HEK293 (cell line): ENCODE data around the gene U2SURP.

Experiments used
- CTCF ChIA-PET: fragments of 350-600 bp; formaldehyde crosslinking; extraction: SDS; loops from one replicate; lab custom pipeline; 2021; ENCODE audit warnings: antibody characterized with exemption; lab: Yijun Ruan, JAX
- POLR2A ChIA-PET: fragments of 300-600 bp; formaldehyde crosslinking; extraction: SDS; loops from one replicate; lab custom pipeline; 2020; ENCODE audit warnings: antibody characterized with exemption, inconsistent platforms; lab: Yijun Ruan, JAX
- H3K27ac ChIP-seq: fragments of 200-500 bp; sonication (Bioruptor generic); 2 replicates; pipeline ENCODE4 v1.5.1; 2014; ENCODE audit warnings: low read depth, low read length, control low read depth, inconsistent platforms; ENCODE audit errors: extremely low read depth
- H3K36me3 ChIP-seq, 2 experiments: fragments of 200-500 bp in 1 of 2; sonication (Bioruptor generic) in 1 of 2; 1 replicate in 1 of 2; 2 replicates in 1 of 2; pipeline ENCODE4 v1.5.1; 2014 to 2017; ENCODE audit warnings: inconsistent platforms in 2 of 2, low read length in 2 of 2; ENCODE audit not compliant: control insufficient read depth in 2 of 2, insufficient read depth in 1 of 2
- H3K4me1 ChIP-seq: fragments of 200-500 bp; sonication (Bioruptor generic); 2 replicates; pipeline ENCODE4 v1.5.1; 2014; ENCODE audit warnings: mild to moderate bottlenecking, low read length, inconsistent platforms; ENCODE audit not compliant: control insufficient read depth, insufficient read depth
- H3K4me3 ChIP-seq: 2 replicates; pipeline ENCODE4 v1.5.1; 2011; ENCODE audit warnings: low read depth, mild to moderate bottlenecking, control low read depth, low read length, moderate library complexity
- H3K9me3 ChIP-seq: fragments of 200-500 bp; sonication (Bioruptor generic); 2 replicates; pipeline ENCODE4 v1.5.1; 2014; ENCODE audit warnings: low read depth, low read length, inconsistent platforms; ENCODE audit not compliant: control insufficient read depth, insufficient read depth
- GFI1B ChIP-seq: fragments of 450-650 bp; formaldehyde crosslinking; IDR thresholded peaks from 2 replicates; pipeline ENCODE4 v1.5.1; 2016; ENCODE audit warnings: missing biosample characterization, missing genetic modification characterization
- GLI4 ChIP-seq: fragments of 450-650 bp; formaldehyde crosslinking; IDR thresholded peaks from 2 replicates; pipeline ENCODE4 v1.5.1; 2016; ENCODE audit warnings: missing biosample characterization, missing genetic modification characterization
- ZFP69B ChIP-seq: fragments of 450-650 bp; formaldehyde crosslinking; IDR thresholded peaks from 2 replicates; pipeline ENCODE4 v1.5.1; 2016; ENCODE audit warnings: missing biosample characterization, missing genetic modification characterization
- ZIC2 ChIP-seq: fragments of 450-650 bp; formaldehyde crosslinking; IDR thresholded peaks from 2 replicates; pipeline ENCODE4 v1.5.1; 2016; ENCODE audit warnings: missing biosample characterization, missing genetic modification characterization
- ZNF10 ChIP-seq: fragments of 450-650 bp; formaldehyde crosslinking; IDR thresholded peaks from 2 replicates; pipeline ENCODE4 v1.5.1; 2017; ENCODE audit warnings: missing biosample characterization, missing genetic modification characterization
- ZNF121 ChIP-seq: fragments of 450-650 bp; formaldehyde crosslinking; IDR thresholded peaks from 2 replicates; pipeline ENCODE4 v1.5.1; 2016; ENCODE audit warnings: missing biosample characterization, missing genetic modification characterization
- ZNF138 ChIP-seq: fragments of 450-650 bp; formaldehyde crosslinking; IDR thresholded peaks from 2 replicates; pipeline ENCODE4 v1.5.1; 2016; ENCODE audit warnings: missing biosample characterization, missing genetic modification characterization, borderline replicate concordance
- ZNF155 ChIP-seq: fragments of 450-650 bp; formaldehyde crosslinking; IDR thresholded peaks from 2 replicates; pipeline ENCODE4 v1.5.1; 2016; ENCODE audit warnings: missing biosample characterization, missing genetic modification characterization
- ZNF157 ChIP-seq: fragments of 450-650 bp; formaldehyde crosslinking; IDR thresholded peaks from 2 replicates; pipeline ENCODE4 v1.5.1; 2016; ENCODE audit warnings: missing biosample characterization, missing genetic modification characterization
- ZNF223 ChIP-seq: fragments of 450-650 bp; formaldehyde crosslinking; IDR thresholded peaks from 2 replicates; pipeline ENCODE4 v1.5.1; 2016; ENCODE audit warnings: missing biosample characterization, missing genetic modification characterization
- ZNF274 ChIP-seq, 2 experiments: fragments of 200-500 bp in 1 of 2; fragments of 450-650 bp in 1 of 2; sonication (Bioruptor generic) in 1 of 2; formaldehyde crosslinking in 1 of 2; IDR thresholded peaks; 2 replicates each; pipeline versions ENCODE4 v1.5.1 to v1.6.1; 2014 to 2016; ENCODE audit warnings: borderline replicate concordance in 1 of 2, inconsistent platforms in 1 of 2, low read length in 1 of 2, missing biosample characterization in 1 of 2, missing genetic modification characterization in 1 of 2
- ZNF394 ChIP-seq: fragments of 450-650 bp; formaldehyde crosslinking; IDR thresholded peaks from 2 replicates; pipeline ENCODE4 v1.5.1; 2016; ENCODE audit warnings: missing biosample characterization, missing genetic modification characterization, mild to moderate bottlenecking, moderate library complexity, borderline replicate concordance
- ZNF433 ChIP-seq: fragments of 450-650 bp; formaldehyde crosslinking; IDR thresholded peaks from 2 replicates; pipeline ENCODE4 v1.5.1; 2016; ENCODE audit warnings: missing biosample characterization, missing genetic modification characterization, low read depth
- ZNF521 ChIP-seq: fragments of 450-650 bp; formaldehyde crosslinking; IDR thresholded peaks from 2 replicates; pipeline ENCODE4 v1.5.1; 2017; ENCODE audit warnings: missing biosample characterization, mild to moderate bottlenecking, missing genetic modification characterization
- ZNF529 ChIP-seq: fragments of 450-650 bp; formaldehyde crosslinking; IDR thresholded peaks from 2 replicates; pipeline ENCODE4 v1.5.1; 2017; ENCODE audit warnings: missing genetic modification characterization, missing biosample characterization; ENCODE audit not compliant: insufficient replicate concordance
- ZNF561 ChIP-seq: fragments of 450-650 bp; IDR thresholded peaks from 2 replicates; pipeline ENCODE4 v1.5.1; 2018; ENCODE audit warnings: missing biosample characterization, missing genetic modification characterization, borderline replicate concordance
- ZNF571 ChIP-seq: fragments of 450-650 bp; formaldehyde crosslinking; IDR thresholded peaks from 2 replicates; pipeline ENCODE4 v1.5.0; 2017; ENCODE audit warnings: missing biosample characterization, missing genetic modification characterization
- ZNF585B ChIP-seq: fragments of 450-650 bp; formaldehyde crosslinking; IDR thresholded peaks from 2 replicates; pipeline ENCODE4 v1.5.1; 2016; ENCODE audit warnings: missing biosample characterization, missing genetic modification characterization
- ZNF629 ChIP-seq: fragments of 450-650 bp; formaldehyde crosslinking; IDR thresholded peaks from 2 replicates; pipeline ENCODE4 v1.5.1; 2017; ENCODE audit warnings: missing biosample characterization, missing genetic modification characterization
- ZNF654 ChIP-seq: fragments of 450-650 bp; formaldehyde crosslinking; IDR thresholded peaks from 2 replicates; pipeline ENCODE4 v1.5.1; 2016; ENCODE audit warnings: low read depth, missing biosample characterization, missing genetic modification characterization
- ZNF660 ChIP-seq: fragments of 450-650 bp; IDR thresholded peaks from 2 replicates; pipeline ENCODE4 v1.5.1; 2018; ENCODE audit warnings: missing biosample characterization, mild to moderate bottlenecking, missing genetic modification characterization
- ZNF670 ChIP-seq: fragments of 450-650 bp; formaldehyde crosslinking; IDR thresholded peaks from 2 replicates; pipeline ENCODE4 v1.5.1; 2016; ENCODE audit warnings: missing biosample characterization, missing genetic modification characterization, low read depth
- ZNF837 ChIP-seq: fragments of 450-650 bp; formaldehyde crosslinking; IDR thresholded peaks from 2 replicates; pipeline ENCODE4 v1.5.1; 2016; ENCODE audit warnings: missing biosample characterization, missing genetic modification characterization
- TF ChIP-seq, protein P1 (sequence below): fragments of 450-650 bp; formaldehyde crosslinking; IDR thresholded peaks from 2 replicates; pipeline ENCODE4 v1.5.1; 2017; ENCODE audit warnings: missing biosample characterization, missing genetic modification characterization
- TF ChIP-seq, protein P2 (sequence below): fragments of 450-650 bp; formaldehyde crosslinking; IDR thresholded peaks from 2 replicates; pipeline ENCODE4 v1.5.1; 2016; ENCODE audit warnings: missing biosample characterization, missing genetic modification characterization
- TF ChIP-seq, protein P3 (sequence below): fragments of 450-650 bp; IDR thresholded peaks from 2 replicates; pipeline ENCODE4 v1.5.1; 2018; ENCODE audit warnings: missing biosample characterization, missing genetic modification characterization

The U2SURP gene

DNA sequence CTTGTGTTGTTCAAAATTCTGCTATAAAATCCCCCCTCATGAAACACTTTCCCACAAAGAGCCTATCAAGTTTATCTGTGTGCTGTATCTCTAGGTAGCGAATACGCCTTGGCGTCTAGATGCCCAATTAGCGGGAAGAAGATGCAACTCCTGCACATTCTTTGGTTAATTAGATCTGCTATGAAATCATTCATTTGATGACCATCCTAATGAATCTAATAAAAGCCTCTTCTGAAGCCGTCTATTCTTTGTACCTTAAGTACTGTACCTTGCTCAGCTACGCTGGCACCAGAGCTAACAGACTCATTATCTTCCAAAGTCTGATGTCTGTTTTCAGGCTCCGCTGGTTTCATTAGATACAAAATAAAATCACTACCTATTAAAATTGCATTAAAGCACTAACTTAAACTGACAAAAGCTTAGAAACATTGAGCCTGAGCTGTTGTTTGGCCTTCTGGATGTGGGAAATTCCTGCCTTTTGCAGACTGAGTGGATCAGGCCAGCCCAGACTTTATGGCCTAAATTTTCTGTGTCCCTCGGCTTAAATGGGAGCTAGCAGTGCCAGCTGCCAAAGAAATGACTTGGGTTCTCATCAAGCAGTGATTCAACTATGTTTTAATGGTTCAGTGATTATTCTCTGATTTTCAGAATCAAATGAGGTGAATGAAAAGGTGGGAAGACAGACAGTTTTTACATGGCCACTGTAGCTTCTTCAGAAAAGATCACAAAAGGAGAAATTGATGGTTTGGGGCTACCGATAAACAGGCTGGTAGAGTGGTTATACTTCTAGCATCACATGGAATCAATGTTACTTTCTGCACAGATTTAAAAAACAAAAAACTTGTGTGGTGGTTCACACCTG lies 89.8 kb downstream of the U2SURP start:
- ChIA-PET CTCF (no interaction called here), POLR2A (no interaction called here)
- Histone ChIP-seq H3K4me1 (no peaks in the 10 kb centered on the region), H3K4me3 (no peak overlapping the region), H3K9me3 (no peaks in the 10 kb centered on the region), H3K36me3 (no peaks in the 10 kb centered on the region), H3K27ac (no peak overlapping the region)
- TF ChIP-seq ZNF629 (tag by site-specific recombination): no peak

DNA sequence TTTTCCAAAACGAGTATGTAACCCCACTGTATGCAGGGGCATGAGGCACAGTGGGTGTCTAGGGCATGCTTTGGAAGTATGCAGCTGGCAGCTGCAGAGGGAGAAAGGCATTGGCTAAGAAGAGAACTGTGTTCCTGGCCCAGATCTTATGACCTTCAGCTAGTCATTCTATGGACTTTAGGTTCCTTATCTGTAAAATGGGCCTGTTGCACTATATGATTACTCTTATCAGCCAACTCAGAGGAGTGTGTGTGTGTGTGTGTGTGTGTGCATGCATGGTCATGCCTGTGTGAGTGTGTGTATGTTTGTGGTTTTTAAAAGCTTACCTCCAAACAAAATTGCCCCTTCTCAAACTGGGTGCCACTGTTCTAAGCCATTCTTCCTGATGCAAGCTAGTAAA lies 90.8 kb downstream of the U2SURP start:
- no peak for TF ChIP-seq ZNF138
- TF ChIP-seq ZNF571 (tag by site-specific recombination): no peak
- TF ChIP-seq ZNF10 (tag by site-specific recombination): no peak
- TF ChIP-seq, protein P1, sequence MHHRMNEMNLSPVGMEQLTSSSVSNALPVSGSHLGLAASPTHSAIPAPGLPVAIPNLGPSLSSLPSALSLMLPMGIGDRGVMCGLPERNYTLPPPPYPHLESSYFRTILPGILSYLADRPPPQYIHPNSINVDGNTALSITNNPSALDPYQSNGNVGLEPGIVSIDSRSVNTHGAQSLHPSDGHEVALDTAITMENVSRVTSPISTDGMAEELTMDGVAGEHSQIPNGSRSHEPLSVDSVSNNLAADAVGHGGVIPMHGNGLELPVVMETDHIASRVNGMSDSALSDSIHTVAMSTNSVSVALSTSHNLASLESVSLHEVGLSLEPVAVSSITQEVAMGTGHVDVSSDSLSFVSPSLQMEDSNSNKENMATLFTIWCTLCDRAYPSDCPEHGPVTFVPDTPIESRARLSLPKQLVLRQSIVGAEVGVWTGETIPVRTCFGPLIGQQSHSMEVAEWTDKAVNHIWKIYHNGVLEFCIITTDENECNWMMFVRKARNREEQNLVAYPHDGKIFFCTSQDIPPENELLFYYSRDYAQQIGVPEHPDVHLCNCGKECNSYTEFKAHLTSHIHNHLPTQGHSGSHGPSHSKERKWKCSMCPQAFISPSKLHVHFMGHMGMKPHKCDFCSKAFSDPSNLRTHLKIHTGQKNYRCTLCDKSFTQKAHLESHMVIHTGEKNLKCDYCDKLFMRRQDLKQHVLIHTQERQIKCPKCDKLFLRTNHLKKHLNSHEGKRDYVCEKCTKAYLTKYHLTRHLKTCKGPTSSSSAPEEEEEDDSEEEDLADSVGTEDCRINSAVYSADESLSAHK (tag by site-specific recombination): no peak
- no peak for TF ChIP-seq ZNF433 (tag by site-specific recombination)
- TF ChIP-seq ZFP69B (tag by site-specific recombination): no peak
- TF ChIP-seq, protein P2, sequence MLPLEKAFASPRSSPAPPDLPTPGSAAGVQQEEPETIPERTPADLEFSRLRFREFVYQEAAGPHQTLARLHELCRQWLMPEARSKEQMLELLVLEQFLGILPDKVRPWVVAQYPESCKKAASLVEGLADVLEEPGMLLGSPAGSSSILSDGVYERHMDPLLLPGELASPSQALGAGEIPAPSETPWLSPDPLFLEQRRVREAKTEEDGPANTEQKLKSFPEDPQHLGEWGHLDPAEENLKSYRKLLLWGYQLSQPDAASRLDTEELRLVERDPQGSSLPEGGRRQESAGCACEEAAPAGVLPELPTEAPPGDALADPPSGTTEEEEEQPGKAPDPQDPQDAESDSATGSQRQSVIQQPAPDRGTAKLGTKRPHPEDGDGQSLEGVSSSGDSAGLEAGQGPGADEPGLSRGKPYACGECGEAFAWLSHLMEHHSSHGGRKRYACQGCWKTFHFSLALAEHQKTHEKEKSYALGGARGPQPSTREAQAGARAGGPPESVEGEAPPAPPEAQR: no peak
- TF ChIP-seq ZNF585B (tag by site-specific recombination): no peak
- no peak for TF ChIP-seq ZNF155
- TF ChIP-seq ZNF157 (tag by site-specific recombination): no peak
- no peak for TF ChIP-seq GFI1B (tag by site-specific recombination)
- TF ChIP-seq ZNF837 (tag by site-specific recombination): no peak
- no peak for TF ChIP-seq ZNF529
- no peak for TF ChIP-seq GLI4 (tag by site-specific recombination)
- no peak for TF ChIP-seq ZNF629 (tag by site-specific recombination)
- no peak for TF ChIP-seq ZNF223 (tag by site-specific recombination)
- H3K9me3 ChIP-seq: no peaks in the 10 kb centered on the region
- no peak overlapping the region for H3K4me3 ChIP-seq
- H3K27ac ChIP-seq: no peak overlapping the region
- CTCF ChIA-PET: no interaction called here
- H3K36me3 ChIP-seq: no peaks in the 10 kb centered on the region
- POLR2A ChIA-PET: no interaction called here
- no peaks in the 10 kb centered on the region for H3K4me1 ChIP-seq

DNA sequence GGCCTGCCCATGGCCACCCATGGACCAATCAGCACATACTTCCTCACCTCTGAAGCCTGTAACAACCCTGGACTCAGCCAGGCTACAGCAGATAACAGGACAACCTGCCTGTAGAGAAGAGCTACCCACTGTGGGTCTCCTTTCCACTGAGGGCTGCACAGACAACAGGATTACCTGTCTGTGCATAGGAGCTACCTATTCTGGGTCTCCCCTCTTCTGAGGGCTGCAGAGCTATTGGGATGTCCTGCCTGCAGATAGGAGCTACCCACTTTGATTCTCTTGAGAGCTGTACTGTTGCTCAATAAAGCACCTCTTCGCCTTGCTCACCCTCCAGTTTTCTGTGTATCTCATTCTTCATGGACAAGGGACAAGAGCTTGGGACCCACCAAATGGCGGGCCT lies 94.4 kb downstream of the U2SURP start:
- CTCF ChIA-PET: no interaction called here
- H3K36me3 ChIP-seq: no peaks in the 10 kb centered on the region
- POLR2A ChIA-PET: no interaction called here
- no peaks in the 10 kb centered on the region for H3K4me1 ChIP-seq
- no peaks in the 10 kb centered on the region for H3K9me3 ChIP-seq
- H3K27ac ChIP-seq: no peak overlapping the region
- H3K4me3 ChIP-seq: no peak overlapping the region
- TF ChIP-seq, protein P3, sequence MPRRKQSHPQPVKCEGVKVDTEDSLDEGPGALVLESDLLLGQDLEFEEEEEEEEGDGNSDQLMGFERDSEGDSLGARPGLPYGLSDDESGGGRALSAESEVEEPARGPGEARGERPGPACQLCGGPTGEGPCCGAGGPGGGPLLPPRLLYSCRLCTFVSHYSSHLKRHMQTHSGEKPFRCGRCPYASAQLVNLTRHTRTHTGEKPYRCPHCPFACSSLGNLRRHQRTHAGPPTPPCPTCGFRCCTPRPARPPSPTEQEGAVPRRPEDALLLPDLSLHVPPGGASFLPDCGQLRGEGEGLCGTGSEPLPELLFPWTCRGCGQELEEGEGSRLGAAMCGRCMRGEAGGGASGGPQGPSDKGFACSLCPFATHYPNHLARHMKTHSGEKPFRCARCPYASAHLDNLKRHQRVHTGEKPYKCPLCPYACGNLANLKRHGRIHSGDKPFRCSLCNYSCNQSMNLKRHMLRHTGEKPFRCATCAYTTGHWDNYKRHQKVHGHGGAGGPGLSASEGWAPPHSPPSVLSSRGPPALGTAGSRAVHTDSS (tag by site-specific recombination): no peak
- TF ChIP-seq ZNF670 (tag by site-specific recombination) (no peak), ZNF654 (tag by site-specific recombination) (no peak), ZNF521 (tag by site-specific recombination) (no peak), ZNF274 (IDR thresholded peaks at IDR 0.05; ENCODE audit: low read length) (no peak), ZNF274 (tag by site-specific recombination; IDR thresholded peaks at IDR 0.05; ENCODE audit: borderline replicate concordance) (no peak), ZIC2 (no peak), ZNF561 (tag by site-specific recombination) (no peak), ZNF121 (tag by site-specific recombination) (no peak), ZNF394 (no peak), ZNF660 (no peak)
